ENCODE data around the gene DDB1. TPM values are rescaled to one million over a fixed set of nuclear protein-coding genes. Genes with fewer than 3 reads are reported as not detected.
A peak's percentile ranks its signal among the peaks of the same experiment; 100 is the strongest.
"Not testable (repeated sequence)": the region's sequence is repeated elsewhere in the genome, so short reads cannot be mapped to it uniquely, and the experiment has no call there.

DDB1 gene
- total RNA-seq, 1 experiment from 2014 or later, result 141 TPM

- no peak for DNase-seq (ENCODE audit: low read depth)
These were observed 62.4 kb downstream of the DDB1 start for GRCh38 chr11:61270354-61271076.

GRCh38 chr11:61268588-61269250 lies 64.2 kb downstream of the DDB1 start:
- DNase-seq (ENCODE audit: low read depth), result no peak

GRCh38 chr11:61267437-61267841 lies 65.5 kb downstream of the DDB1 start:
- DNase-seq (ENCODE audit: low read depth), result no peak

GRCh38 chr11:61266602-61267001 lies 66.3 kb downstream of the DDB1 start:
- DNase-seq (ENCODE audit: low read depth), result no peak

GRCh38 chr11:61265357-61265756 lies 67.5 kb downstream of the DDB1 start:
- DNase-seq (ENCODE audit: low read depth), result no peak

GRCh38 chr11:61264795-61265194 lies 68.1 kb downstream of the DDB1 start:
- no peak for DNase-seq (ENCODE audit: low read depth)

- no peak for DNase-seq (ENCODE audit: low read depth)
These were observed 68.5 kb downstream of the DDB1 start for GRCh38 chr11:61264371-61264770.

- DNase-seq (ENCODE audit: low read depth), result no peak
These were observed 73.5 kb downstream of the DDB1 start for GRCh38 chr11:61259363-61259762.

- no peak for DNase-seq (ENCODE audit: low read depth)
These were observed 74.4 kb downstream of the DDB1 start for GRCh38 chr11:61258546-61258945.

- no peak for DNase-seq (ENCODE audit: low read depth)
These were observed 76.0 kb downstream of the DDB1 start for GRCh38 chr11:61256710-61257482.

GRCh38 chr11:61254403-61255025 lies 78.4 kb downstream of the DDB1 start:
- peak; percentile 55 for DNase-seq (ENCODE audit: low read depth)

- DNase-seq (ENCODE audit: low read depth), result not testable (repeated sequence)
These were observed 80.6 kb downstream of the DDB1 start for GRCh38 chr11:61252332-61252731.

GRCh38 chr11:61250796-61251765 lies 81.8 kb downstream of the DDB1 start:
- DNase-seq (ENCODE audit: low read depth), result peak; percentile 12

Other genes starting within 250 kb of the DDB1 start
- gene CD5, start 230.6 kb downstream of the DDB1 start, total RNA-seq (2014; rRNA removed; shearing (Covaris generic)), result not detected in 2 replicates
- 11.5 TPM in 2 replicates for gene VPS37C, start 171.7 kb downstream of the DDB1 start, total RNA-seq (2014; rRNA removed; shearing (Covaris generic))
- 0.39 TPM in 1 of 2 replicates, not detected in the other for gene PGA3, start 129.6 kb downstream of the DDB1 start, total RNA-seq (2014; rRNA removed; shearing (Covaris generic))
- not detected in 2 replicates for gene PGA4, start 110.8 kb downstream of the DDB1 start, total RNA-seq (2014; rRNA removed; shearing (Covaris generic))
- not detected in 2 replicates for gene PGA5, start 91.9 kb downstream of the DDB1 start, total RNA-seq (2014; rRNA removed; shearing (Covaris generic))
- gene VWCE, start 37.8 kb downstream of the DDB1 start, total RNA-seq (2014; rRNA removed; shearing (Covaris generic)), result under 0.01 TPM in 1 of 2 replicates, not detected in the other
- gene TKFC, start 123 bp upstream of the DDB1 start, total RNA-seq (2014; rRNA removed; shearing (Covaris generic)), result 12.2 and 16.1 TPM in 2 replicates
- gene CYB561A3, start 28.8 kb upstream of the DDB1 start, total RNA-seq (2014; rRNA removed; shearing (Covaris generic)), result 58.5 and 64.4 TPM in 2 replicates
- 62.4 and 99.0 TPM in 2 replicates for gene TMEM138, start 29.3 kb upstream of the DDB1 start, total RNA-seq (2014; rRNA removed; shearing (Covaris generic))
- gene TMEM216, start 59.5 kb upstream of the DDB1 start, total RNA-seq (2014; rRNA removed; shearing (Covaris generic)), result 11.2 and 11.3 TPM in 2 replicates
- gene CPSF7, start 96.9 kb upstream of the DDB1 start, total RNA-seq (2014; rRNA removed; shearing (Covaris generic)), result 34.3 and 44.0 TPM in 2 replicates
- 45.8 and 48.6 TPM in 2 replicates for gene SDHAF2, start 97.0 kb upstream of the DDB1 start, total RNA-seq (2014; rRNA removed; shearing (Covaris generic))
- not detected in 2 replicates for gene LRRC10B, start 175.6 kb upstream of the DDB1 start, total RNA-seq (2014; rRNA removed; shearing (Covaris generic))
- gene SYT7, start 248.0 kb upstream of the DDB1 start, total RNA-seq (2014; rRNA removed; shearing (Covaris generic)), result 0.29 and 0.48 TPM in 2 replicates

Measured in RPMI7951 (cell line).